SHP77 treated with DMSO at 0.1 percent for 48 hours (cell line): ENCODE results near the gene BRSK1.
"Not testable (repeated sequence)": the region's sequence is repeated elsewhere in the genome, so short reads cannot be mapped to it uniquely, and the experiment has no call there.

Experiments
- DNase-seq: peaks from one replicate; lab custom pipeline; 2025; lab: John Stamatoyannopoulos, UW

BRSK1 gene

GRCh38 chr19:55329791-55330190 lies 46.0 kb downstream of the BRSK1 start:
- not testable (repeated sequence) for DNase-seq

GRCh38 chr19:55333870-55334269 lies 50.1 kb downstream of the BRSK1 start:
- DNase-seq, result no peak

- no peak for DNase-seq
Measured at GRCh38 chr19:55336101-55336500, 52.3 kb downstream of the BRSK1 start.

- DNase-seq, result peak; percentile 99
Measured at GRCh38 chr19:55339105-55339888, 55.5 kb downstream of the BRSK1 start, which contains the start of gene KMT5C. TSS of gene KMT5C (plus strand) at chr19:55339876. CDS start at chr19:55341937, 2,061 bp downstream.

- no peak for DNase-seq
Measured at GRCh38 chr19:55339889-55340783, 56.3 kb downstream of the BRSK1 start.

- DNase-seq, result no peak
Measured at GRCh38 chr19:55340784-55341147, 57.0 kb downstream of the BRSK1 start.

GRCh38 chr19:55341171-55341588 lies 57.4 kb downstream of the BRSK1 start:
- peak; percentile 28 for DNase-seq

GRCh38 chr19:55341595-55342531 lies 58.1 kb downstream of the BRSK1 start:
- no peak for DNase-seq

GRCh38 chr19:55344444-55344843 lies 60.6 kb downstream of the BRSK1 start:
- DNase-seq, result peak; percentile 73

GRCh38 chr19:55345101-55345817 lies 61.5 kb downstream of the BRSK1 start:
- DNase-seq, result no peak

GRCh38 chr19:55345818-55346724 lies 62.3 kb downstream of the BRSK1 start:
- no peak for DNase-seq

- no peak for DNase-seq
Measured at GRCh38 chr19:55346725-55347441, 63.1 kb downstream of the BRSK1 start.

- DNase-seq, result no peak
Measured at GRCh38 chr19:55347442-55348009, 63.7 kb downstream of the BRSK1 start.

GRCh38 chr19:55348317-55349034 lies 64.7 kb downstream of the BRSK1 start:
- DNase-seq, result no peak

- DNase-seq, result no peak
Measured at GRCh38 chr19:55350620-55351315, 67.0 kb downstream of the BRSK1 start.

GRCh38 chr19:55352040-55352439 lies 68.2 kb downstream of the BRSK1 start:
- no peak for DNase-seq

GRCh38 chr19:55352549-55353145 lies 68.8 kb downstream of the BRSK1 start:
- no peak for DNase-seq
